Activated CD4-positive, alpha-beta T cell treated with anti-CD3 and anti-CD28 coated beads, Interleukin-2, amount 50 U/mL, for 1 hour (primary cell): ENCODE results near the gene COX4I2.
"Not testable (repeated sequence)": the region's sequence is repeated elsewhere in the genome, so short reads cannot be mapped to it uniquely, and the experiment has no call there.

ENCODE experiments used
- DNase-seq: peaks from one replicate; pipeline ENCODE4 v3.0.0-alpha.2; 2020

The COX4I2 gene

GRCh38 chr20:31608251-31608945 is 29.3 kb upstream of the COX4I2 start:
- DNase-seq = no peak

GRCh38 chr20:31612271-31612640 is 25.5 kb upstream of the COX4I2 start:
- DNase-seq = not testable (repeated sequence)

- no peak for DNase-seq
These were observed 22.3 kb upstream of the COX4I2 start for GRCh38 chr20:31615416-31615815.

GRCh38 chr20:31617432-31618104 is 20.1 kb upstream of the COX4I2 start:
- no peak for DNase-seq

GRCh38 chr20:31620246-31620645 is 17.5 kb upstream of the COX4I2 start:
- DNase-seq = no peak

- not testable (repeated sequence) for DNase-seq
These were observed 14.6 kb upstream of the COX4I2 start for GRCh38 chr20:31623123-31623505.

- DNase-seq = not testable (repeated sequence)
These were observed 11.2 kb upstream of the COX4I2 start for GRCh38 chr20:31626534-31626933.

- not testable (repeated sequence) for DNase-seq
These were observed 9.7 kb upstream of the COX4I2 start for GRCh38 chr20:31628057-31628456.

GRCh38 chr20:31630187-31630790 is 7.4 kb upstream of the COX4I2 start:
- no peak for DNase-seq

- DNase-seq = no peak
These were observed 5.0 kb upstream of the COX4I2 start for GRCh38 chr20:31632548-31633338.

GRCh38 chr20:31633339-31633914 is 4.3 kb upstream of the COX4I2 start:
- DNase-seq = no peak

GRCh38 chr20:31638317-31638716 is 605 bp downstream of the COX4I2 start:
- DNase-seq = no peak

- DNase-seq = no peak
These were observed 1.1 kb downstream of the COX4I2 start for GRCh38 chr20:31638816-31639215.

- DNase-seq = no peak
These were observed 2.5 kb downstream of the COX4I2 start for GRCh38 chr20:31640259-31640658.

GRCh38 chr20:31641391-31641790 is 3.7 kb downstream of the COX4I2 start:
- DNase-seq = no peak

GRCh38 chr20:31642837-31643236 is 5.1 kb downstream of the COX4I2 start:
- DNase-seq = no peak

- DNase-seq = no peak
These were observed 5.8 kb downstream of the COX4I2 start for GRCh38 chr20:31643522-31643921.

- DNase-seq = no peak
These were observed 7.0 kb downstream of the COX4I2 start for GRCh38 chr20:31644701-31645100.

GRCh38 chr20:31648104-31648503 is 10.4 kb downstream of the COX4I2 start:
- not testable (repeated sequence) for DNase-seq

- DNase-seq = no peak
These were observed 15.2 kb downstream of the COX4I2 start for GRCh38 chr20:31652917-31653396.

- DNase-seq = no peak
These were observed 15.8 kb downstream of the COX4I2 start for GRCh38 chr20:31653561-31653960.

- DNase-seq = no peak
These were observed 16.8 kb downstream of the COX4I2 start for GRCh38 chr20:31654534-31654933.
